Neuronal stem cell (in vitro differentiated cells): ENCODE measurements around the gene UNC80.
A peak's percentile ranks its signal among the peaks of the same experiment; 100 is the strongest.

ENCODE experiments used
- DNase-seq: peaks from one replicate; pipeline ENCODE4 v3.0.0-alpha.2; 2013; ENCODE audit warnings: low spot score
- H2AFZ ChIP-seq: one replicate; pipeline ENCODE4 v1.6.1; 2013; ENCODE audit warnings: mild to moderate bottlenecking, low read length, inconsistent platforms
- H2AK5ac ChIP-seq: 2 replicates; pipeline ENCODE4 v1.6.1; 2013; ENCODE audit warnings: low read depth, mild to moderate bottlenecking, inconsistent platforms, low read length, moderate library complexity, mixed read lengths
- H2BK120ac ChIP-seq: 2 replicates; pipeline ENCODE4 v1.6.1; 2013; ENCODE audit warnings: low read depth, mild to moderate bottlenecking, inconsistent platforms, low read length, moderate library complexity, mixed read lengths
- H2BK12ac ChIP-seq: one replicate; pipeline ENCODE4 v1.6.1; 2013; ENCODE audit warnings: low read length, inconsistent platforms
- H2BK15ac ChIP-seq: 2 replicates; pipeline ENCODE4 v1.6.1; 2013; ENCODE audit warnings: mild to moderate bottlenecking, low read length, inconsistent platforms, mixed read lengths
- H2BK5ac ChIP-seq: one replicate; pipeline ENCODE4 v1.6.1; 2013; ENCODE audit warnings: inconsistent platforms, mild to moderate bottlenecking, low read length, moderate library complexity
- H3K14ac ChIP-seq: one replicate; pipeline ENCODE4 v1.6.1; 2013; ENCODE audit warnings: low read length, inconsistent platforms
- H3K18ac ChIP-seq: 2 replicates; pipeline ENCODE4 v1.6.1; 2013; ENCODE audit warnings: low read length, inconsistent platforms
- H3K23ac ChIP-seq: 2 replicates; pipeline ENCODE4 v1.6.1; 2013; ENCODE audit warnings: low read depth, mild to moderate bottlenecking, mixed read lengths, low read length, inconsistent platforms; ENCODE audit not compliant: poor library complexity
- H3K27ac ChIP-seq: replicated peaks from 3 replicates; pipeline ENCODE4 v1.5.1; 2013; ENCODE audit warnings: low read length, inconsistent platforms
- H3K27me3 ChIP-seq, 3 experiments: 2 replicates each; pipeline ENCODE4 v1.6.1; 2013; ENCODE audit warnings: low read length in 3 of 3, mild to moderate bottlenecking in 2 of 3, inconsistent platforms in 1 of 3, low read depth in 1 of 3, mixed read lengths in 1 of 3, moderate library complexity in 1 of 3; ENCODE audit not compliant: control insufficient read depth in 3 of 3, insufficient read depth in 3 of 3
- H3K36me3 ChIP-seq, 2 donors: replicated peaks in 1 of 2; 2 replicates each; pipeline ENCODE4 v1.6.1; 2013; ENCODE audit warnings: low read length in 2 of 2; ENCODE audit not compliant: control insufficient read depth in 2 of 2, insufficient read depth in 2 of 2
- H3K4ac ChIP-seq: 2 replicates; pipeline ENCODE4 v1.6.1; 2013; ENCODE audit warnings: inconsistent platforms, mild to moderate bottlenecking, low read length, moderate library complexity
- H3K4me1 ChIP-seq, 2 donors: 1 replicate in 1 of 2; 2 replicates in 1 of 2; pipeline ENCODE4 v1.6.1; 2013; ENCODE audit warnings: low read length in 2 of 2, low read depth in 1 of 2; ENCODE audit not compliant: control insufficient read depth in 2 of 2, insufficient read depth in 1 of 2
- H3K4me2 ChIP-seq: one replicate; pipeline ENCODE4 v1.6.1; 2013; ENCODE audit warnings: mild to moderate bottlenecking, low read length, inconsistent platforms; ENCODE audit not compliant: insufficient read depth, poor library complexity, severe bottlenecking
- H3K4me3 ChIP-seq, 2 donors: 2 replicates each; pipeline ENCODE4 v1.5.1; 2013; ENCODE audit warnings: low read length in 2 of 2, mild to moderate bottlenecking in 2 of 2, inconsistent platforms in 1 of 2, moderate library complexity in 1 of 2
- H3K79me1 ChIP-seq: one replicate; pipeline ENCODE4 v1.6.1; 2013; ENCODE audit warnings: low read depth, mild to moderate bottlenecking, inconsistent platforms, low read length, moderate library complexity
- H3K9ac ChIP-seq: one replicate; pipeline ENCODE4 v1.6.1; 2013; ENCODE audit warnings: mild to moderate bottlenecking, low read depth, low read length, inconsistent platforms; ENCODE audit not compliant: poor library complexity
- H3K9me3 ChIP-seq, 2 donors: replicated peaks in 1 of 2; 2 replicates each; pipeline versions ENCODE3 to v1.6.1; 2013; ENCODE audit warnings: low read length in 2 of 2, mild to moderate bottlenecking in 2 of 2, inconsistent platforms in 1 of 2, low read depth in 1 of 2, mixed read lengths in 1 of 2, moderate library complexity in 1 of 2; ENCODE audit not compliant: control insufficient read depth in 2 of 2, insufficient read depth in 1 of 2
- H4K8ac ChIP-seq: one replicate; pipeline ENCODE4 v1.6.1; 2013; ENCODE audit warnings: low read depth, mild to moderate bottlenecking, inconsistent platforms, low read length, moderate library complexity
- H4K91ac ChIP-seq: one replicate; pipeline ENCODE4 v1.6.1; 2013; ENCODE audit warnings: low read length, low read depth, mild to moderate bottlenecking, inconsistent platforms; ENCODE audit not compliant: poor library complexity
- WGBS, 2 donors: extraction: QIAGEN DNeasy Blood & Tissue Kit; methylation state at CpG; one replicate each; pipeline ENCODE4 v1.1.7; 2013; ENCODE audit warnings: missing lambda C conversion rate in 2 of 2, mixed read lengths in 1 of 2; ENCODE audit not compliant: insufficient read length in 2 of 2, insufficient replicate concordance in 1 of 2; ENCODE audit errors: extremely low coverage in 2 of 2; 5-methylcytosine and 5-hydroxymethylcytosine counted together

UNC80 gene

GRCh38 chr2:210000464-210001324 is 229.1 kb downstream of the UNC80 start:
- no peak overlapping the region for H2BK12ac ChIP-seq
- H3K18ac ChIP-seq, result no peak overlapping the region
- peak overlapping the region; percentile 26 for H2BK15ac ChIP-seq
- H3K4ac ChIP-seq, result no peak overlapping the region
- H3K27ac ChIP-seq, result no peak overlapping the region
- no peaks in the 10 kb centered on the region for H3K27me3 ChIP-seq
- DNase-seq, result no peak
- H3K4me1 ChIP-seq, result peaks cover 2 to 17% of the 10 kb centered on the region in 2 donors
- H2AK5ac ChIP-seq, result no peak overlapping the region
- H3K36me3 ChIP-seq, result peaks cover 0 to 24% of the 10 kb centered on the region in 2 donors
- no peak overlapping the region for H3K23ac ChIP-seq
- H3K4me2 ChIP-seq, result no peak overlapping the region
- peaks cover 7% of the 10 kb centered on the region for H3K79me1 ChIP-seq
- peak overlapping the region; percentile 43 for H4K8ac ChIP-seq
- no peak overlapping the region for H3K14ac ChIP-seq
- no peak overlapping the region for H4K91ac ChIP-seq
- no peak overlapping the region for H2BK5ac ChIP-seq
- H3K4me3 ChIP-seq, result no peak overlapping the region
- H2BK120ac ChIP-seq, result no peak overlapping the region
- H3K9me3 ChIP-seq, result no peaks in the 10 kb centered on the region
- H3K9ac ChIP-seq, result no peak overlapping the region
- peak overlapping the region; percentile 95 for H2AFZ ChIP-seq
- no CpG with 5 or more reads among the region's 32 CpGs for WGBS, 2 donors

GRCh38 chr2:210002158-210003157 is 230.8 kb downstream of the UNC80 start, which contains the start of gene RPE:
RPE (plus strand) TSS chr2:210002638; CDS start chr2:210002662, 24 bp downstream.
- Histone ChIP-seq H3K9ac (peak within 1 kb of the TSS; percentile 95), H3K4me1 (peaks cover 2 to 17% of the 10 kb centered on the region in 2 donors), H2AFZ (peak within 1 kb of the TSS; percentile 95), H3K23ac (no peak within 1 kb of the TSS), H4K8ac (no peak within 1 kb of the TSS), H3K4me3 (peak within 1 kb of the TSS; percentile 90 to 93), H3K36me3 (peaks cover 0 to 40% of the 10 kb centered on the region in 2 donors), H3K14ac (no peak within 1 kb of the TSS), H3K27ac (no peak within 1 kb of the TSS), H3K4me2 (peak within 1 kb of the TSS; percentile 53), H2BK12ac (no peak within 1 kb of the TSS), H2BK5ac (peak within 1 kb of the TSS; percentile 68), H2BK15ac (no peak within 1 kb of the TSS), H3K9me3 (no peaks in the 10 kb centered on the region), H3K18ac (peak within 1 kb of the TSS; percentile 80), H3K4ac (no peak within 1 kb of the TSS), H3K27me3 (no peaks in the 10 kb centered on the region), H3K79me1 (peaks cover 7% of the 10 kb centered on the region), H2AK5ac (no peak within 1 kb of the TSS), H4K91ac (no peak within 1 kb of the TSS), H2BK120ac (no peak within 1 kb of the TSS)
- no CpG with 5 or more reads among the region's 58 CpGs for WGBS, 2 donors
- DNase-seq, result peak; percentile 89

GRCh38 chr2:210003359-210003758 is 231.7 kb downstream of the UNC80 start:
- H2BK15ac ChIP-seq, result no peak overlapping the region
- no peak for DNase-seq

More at GRCh38 chr2:210003359-210003758, 231.7 kb downstream of the UNC80 start:
- Histone ChIP-seq H3K4ac (no peak overlapping the region), H3K79me1 (peaks cover 7% of the 10 kb centered on the region), H3K4me3 (peak overlapping the region; percentile 90 to 93), H3K27me3 (no peaks in the 10 kb centered on the region), H2AK5ac (no peak overlapping the region), H3K14ac (no peak overlapping the region), H3K4me2 (peak overlapping the region; percentile 53), H3K9ac (no peak overlapping the region), H2AFZ (no peak overlapping the region), H3K18ac (no peak overlapping the region), H4K91ac (no peak overlapping the region), H4K8ac (no peak overlapping the region), H3K36me3 (peaks cover 0 to 49% of the 10 kb centered on the region in 2 donors), H2BK12ac (no peak overlapping the region), H3K9me3 (no peaks in the 10 kb centered on the region), H3K23ac (no peak overlapping the region), H2BK120ac (no peak overlapping the region), H3K27ac (no peak overlapping the region), H2BK5ac (no peak overlapping the region), H3K4me1 (peaks cover 2 to 17% of the 10 kb centered on the region in 2 donors)
- no CpG with 5 or more reads among the region's 2 CpGs for WGBS, 2 donors
